NB4 (cell line): ENCODE results near the gene ATG5.

ENCODE experiments used
- DNase-seq: peaks from one replicate; pipeline ENCODE4 v3.0.0; 2010; ENCODE audit warnings: low read depth
- H3K4me3 ChIP-seq: one replicate; pipeline ENCODE4 v1.5.1; 2011; ENCODE audit warnings: mild to moderate bottlenecking, low read depth, low read length, moderate library complexity
- MYC ChIP-seq: IDR thresholded peaks from 2 replicates; pipeline ENCODE4 v1.6.1; 2011; ENCODE audit warnings: low read depth, low read length
- POLR2A ChIP-seq: IDR thresholded peaks from 2 replicates; pipeline ENCODE4 v1.6.1; 2011; ENCODE audit warnings: mild to moderate bottlenecking; ENCODE audit not compliant: insufficient read length; ENCODE audit errors: extremely low read depth
- TF ChIP-seq, protein P1 (sequence below): IDR thresholded peaks from one replicate; pipeline ENCODE4 v1.5.1; 2012; ENCODE audit warnings: low read depth, low read length
- TF ChIP-seq, protein P2 (sequence below): IDR thresholded peaks from 2 replicates; pipeline ENCODE4 v1.6.1; 2011; ENCODE audit warnings: low read depth, low read length

The ATG5 gene

DNA sequence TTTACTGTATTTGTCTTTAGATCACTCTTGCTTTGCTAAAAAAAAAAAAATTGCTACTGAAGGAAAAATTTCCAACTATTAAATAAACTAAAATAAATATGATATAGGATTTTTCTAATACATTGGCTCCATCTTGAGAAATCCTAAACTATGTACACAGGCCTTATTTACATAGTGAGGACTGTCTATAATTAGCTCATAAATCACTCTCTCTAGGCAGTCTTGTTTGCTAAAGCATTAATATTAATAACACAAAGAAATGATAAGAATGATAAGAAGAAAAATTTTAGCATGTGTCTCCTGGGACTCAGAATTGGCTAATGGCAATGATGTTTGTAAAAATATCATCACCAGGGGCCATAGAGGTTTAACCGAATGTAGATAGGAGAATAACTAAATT, 21.7 kb upstream of the ATG5 start:
- H3K4me3 ChIP-seq, result no peak overlapping the region
- no peak for DNase-seq
- TF ChIP-seq, protein P1, sequence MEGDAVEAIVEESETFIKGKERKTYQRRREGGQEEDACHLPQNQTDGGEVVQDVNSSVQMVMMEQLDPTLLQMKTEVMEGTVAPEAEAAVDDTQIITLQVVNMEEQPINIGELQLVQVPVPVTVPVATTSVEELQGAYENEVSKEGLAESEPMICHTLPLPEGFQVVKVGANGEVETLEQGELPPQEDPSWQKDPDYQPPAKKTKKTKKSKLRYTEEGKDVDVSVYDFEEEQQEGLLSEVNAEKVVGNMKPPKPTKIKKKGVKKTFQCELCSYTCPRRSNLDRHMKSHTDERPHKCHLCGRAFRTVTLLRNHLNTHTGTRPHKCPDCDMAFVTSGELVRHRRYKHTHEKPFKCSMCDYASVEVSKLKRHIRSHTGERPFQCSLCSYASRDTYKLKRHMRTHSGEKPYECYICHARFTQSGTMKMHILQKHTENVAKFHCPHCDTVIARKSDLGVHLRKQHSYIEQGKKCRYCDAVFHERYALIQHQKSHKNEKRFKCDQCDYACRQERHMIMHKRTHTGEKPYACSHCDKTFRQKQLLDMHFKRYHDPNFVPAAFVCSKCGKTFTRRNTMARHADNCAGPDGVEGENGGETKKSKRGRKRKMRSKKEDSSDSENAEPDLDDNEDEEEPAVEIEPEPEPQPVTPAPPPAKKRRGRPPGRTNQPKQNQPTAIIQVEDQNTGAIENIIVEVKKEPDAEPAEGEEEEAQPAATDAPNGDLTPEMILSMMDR, result no peak
- TF ChIP-seq POLR2A (no peak), MYC (no peak)
- TF ChIP-seq, protein P2, sequence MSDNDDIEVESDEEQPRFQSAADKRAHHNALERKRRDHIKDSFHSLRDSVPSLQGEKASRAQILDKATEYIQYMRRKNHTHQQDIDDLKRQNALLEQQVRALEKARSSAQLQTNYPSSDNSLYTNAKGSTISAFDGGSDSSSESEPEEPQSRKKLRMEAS, result no peak

DNA sequence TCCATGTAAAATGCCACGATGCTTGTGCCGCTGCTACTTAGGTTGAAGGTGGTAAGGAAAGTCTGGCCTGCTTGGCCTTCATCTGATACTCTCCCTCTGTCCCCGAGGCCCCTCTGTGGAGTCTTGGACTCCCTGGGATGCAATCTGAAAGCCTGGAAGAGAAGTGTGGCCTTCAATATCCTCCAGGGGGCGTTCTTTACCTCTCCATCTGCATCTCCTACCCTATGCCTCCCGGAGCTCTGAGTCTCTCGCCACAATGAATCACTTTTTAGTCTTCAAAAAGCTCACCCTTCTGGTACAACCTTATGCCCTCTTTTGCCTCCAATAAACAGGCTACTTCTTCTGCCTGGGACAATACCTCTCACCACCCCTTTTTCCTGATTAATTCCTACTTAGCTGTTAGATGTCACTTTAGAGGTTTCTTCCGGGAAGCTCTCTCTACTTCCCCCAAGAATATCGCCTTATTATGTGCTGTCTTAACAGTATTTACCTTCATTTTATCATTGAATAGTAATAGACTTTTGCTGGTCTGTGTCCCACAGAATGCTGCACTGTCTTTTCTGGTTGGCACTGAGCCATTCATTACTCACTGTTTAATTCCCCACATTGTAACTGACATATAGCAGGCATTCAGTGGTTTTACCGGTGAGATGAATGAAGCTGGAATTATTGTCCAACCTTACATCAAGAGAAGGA, 13.9 kb upstream of the ATG5 start:
- no peak for TF ChIP-seq MYC
- TF ChIP-seq, protein P1, result peak; percentile 83
- no peak overlapping the region for H3K4me3 ChIP-seq
- peak; percentile 76 for DNase-seq

DNA sequence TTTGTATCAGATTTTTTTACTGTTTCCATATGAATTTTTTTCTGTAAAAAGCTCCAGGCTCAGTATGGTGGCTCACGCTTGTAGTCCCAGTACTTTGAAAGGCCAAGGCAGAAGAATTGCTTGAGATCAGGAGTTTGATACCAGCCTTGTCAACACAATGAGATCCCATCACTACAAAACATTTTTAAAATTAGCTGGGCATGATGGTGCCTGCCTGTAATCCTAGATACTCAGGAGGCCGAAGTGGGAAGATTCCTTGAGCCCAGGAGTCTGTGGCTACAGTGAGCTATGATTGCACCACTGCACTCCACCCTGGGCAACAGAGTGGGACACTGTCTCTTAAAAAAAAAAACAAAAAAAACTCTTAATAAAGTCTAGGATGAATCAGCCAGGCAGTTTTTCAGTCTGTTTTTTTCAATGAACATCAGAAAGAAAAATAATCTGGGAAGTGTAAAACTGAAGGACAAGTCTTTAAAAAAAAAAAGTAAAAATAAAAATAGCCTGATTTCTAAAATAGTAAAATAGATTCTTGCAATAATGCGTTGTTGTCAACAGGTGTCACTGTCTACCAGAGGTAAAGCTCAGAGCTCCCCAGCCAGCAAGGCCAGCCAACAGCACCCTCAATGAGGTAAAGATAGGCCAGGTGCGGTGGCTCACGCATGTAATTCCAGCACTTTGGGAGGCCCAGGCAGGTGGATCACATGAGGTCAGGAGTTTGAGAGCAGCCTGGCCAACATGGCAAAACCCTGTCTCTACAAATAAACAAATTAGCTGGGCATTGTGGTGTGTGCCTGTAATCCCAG, 9.3 kb upstream of the ATG5 start:
- no peak overlapping the region for H3K4me3 ChIP-seq
- TF ChIP-seq, protein P1, result peak; percentile 51
- TF ChIP-seq, protein P2, result no peak
- DNase-seq, result peak; percentile 66

DNA sequence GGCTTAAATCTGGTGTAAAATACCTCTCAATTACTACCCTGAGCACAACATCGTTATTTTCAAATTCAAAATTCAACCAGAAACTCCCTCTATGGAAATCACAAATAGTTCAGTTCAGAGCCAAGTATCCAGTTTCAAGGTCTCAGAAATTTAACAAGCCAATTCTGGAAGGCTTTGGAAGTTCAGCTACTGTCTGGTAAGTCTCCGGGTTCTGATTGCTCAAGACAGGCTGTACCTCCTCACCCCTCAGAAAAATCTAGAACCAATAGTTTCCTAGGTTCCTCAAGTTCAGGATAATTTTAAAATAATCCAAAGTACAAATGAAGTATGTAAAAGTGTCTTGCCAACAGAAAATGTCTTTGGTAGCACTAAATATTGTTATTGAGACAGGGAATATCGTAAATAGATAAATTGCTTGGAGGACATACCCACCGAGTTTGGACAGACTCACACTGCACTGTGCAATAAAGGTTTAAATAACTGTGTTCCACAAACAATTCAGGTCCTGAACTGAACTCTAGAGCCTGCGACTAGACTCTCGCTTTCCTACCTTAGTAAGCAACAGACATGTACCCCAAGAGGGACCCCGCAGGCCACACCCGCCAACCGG, 729 bp downstream of the ATG5 start:
- TF ChIP-seq MYC (no peak), POLR2A (no peak)
- TF ChIP-seq, protein P2, result no peak
- TF ChIP-seq, protein P1, result no peak
- peak overlapping the region; percentile 84 for H3K4me3 ChIP-seq
- DNase-seq, result peak; percentile 30

DNA sequence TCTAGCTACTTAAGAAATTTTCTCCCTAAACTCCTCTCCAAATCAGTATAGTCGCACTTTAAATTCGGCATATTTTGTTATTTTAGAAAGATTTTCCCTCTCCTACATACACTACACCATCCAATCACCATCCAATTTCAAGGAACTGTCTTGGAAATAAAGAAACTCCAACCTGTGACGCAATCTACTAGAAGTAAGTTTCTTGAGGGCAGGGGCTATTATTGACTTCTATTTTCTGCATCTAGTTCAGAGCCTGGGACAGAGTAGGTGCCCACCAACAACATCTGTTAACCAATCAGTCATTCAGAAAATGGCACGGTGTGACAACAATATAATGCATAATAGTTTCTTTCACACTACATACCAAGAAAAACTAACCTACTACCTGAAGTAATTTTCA, 3.6 kb downstream of the ATG5 start:
- DNase-seq, result no peak
- TF ChIP-seq, protein P2, result no peak
- TF ChIP-seq MYC (no peak), POLR2A (no peak)
- TF ChIP-seq, protein P1, result no peak

More for the DNA sequence above, 3.6 kb downstream of the ATG5 start:
- H3K4me3 ChIP-seq, result no peak overlapping the region
